Tibial nerve (tissue), 3 donors: ENCODE data around the gene CREG2.

Experiments
- POLR2A ChIP-seq, 2 donors: fragments of 450-650 bp; IDR thresholded peaks; one replicate each; pipeline ENCODE4 v1.6.1; 2017; ENCODE audit warnings: antibody characterized with exemption in 2 of 2, mild to moderate bottlenecking in 2 of 2, moderate library complexity in 2 of 2
- TF ChIP-seq, protein P1 (sequence below), 5 experiments: fragments of 200-600 bp in 3 of 5; fragments of 450-650 bp in 2 of 5; sonication (generic) in 3 of 5; IDR thresholded peaks; one replicate each; pipeline ENCODE4 v1.5.1; 2016 to 2019; ENCODE audit warnings: antibody characterized with exemption in 5 of 5, mild to moderate bottlenecking in 3 of 5, moderate library complexity in 2 of 5

DNA sequence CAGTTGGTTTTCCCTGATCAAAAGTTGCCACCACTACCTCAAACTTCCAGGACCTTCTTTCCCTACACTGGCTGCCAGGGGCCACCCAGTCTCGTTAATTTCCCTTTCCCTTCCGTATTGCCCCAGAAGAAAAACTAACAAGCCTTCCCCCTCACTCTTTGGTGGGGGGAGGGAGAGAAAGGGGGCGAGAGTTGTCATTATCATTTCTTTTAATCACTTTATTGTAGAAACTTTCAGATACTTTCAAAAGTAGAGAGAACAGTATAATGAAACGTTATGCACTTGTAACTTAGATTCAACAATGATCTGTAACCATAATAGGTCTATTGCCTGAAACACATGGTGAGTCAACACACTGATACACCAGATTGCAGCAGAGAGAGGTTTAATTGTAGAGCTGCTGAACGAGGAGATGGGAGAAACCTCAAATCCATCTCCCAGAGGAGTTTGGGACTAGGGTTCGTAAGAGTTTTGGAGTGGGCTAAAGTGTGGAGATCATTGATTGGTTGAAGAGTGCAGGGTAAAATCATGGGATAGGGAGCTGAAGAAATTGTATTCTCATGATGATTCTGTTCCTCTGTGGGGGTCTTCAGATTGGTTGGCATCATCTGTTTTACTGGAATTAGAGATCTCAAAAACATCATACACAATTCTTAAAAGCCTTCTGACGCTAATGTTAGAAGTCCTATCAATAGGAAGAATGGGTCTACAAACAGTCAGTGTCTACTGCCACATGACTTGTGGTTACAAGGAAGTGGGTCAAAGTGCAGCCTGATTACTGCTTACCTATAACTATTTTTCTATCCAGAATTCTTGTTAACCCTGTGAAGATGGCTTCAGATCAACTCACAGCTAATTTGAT, 76.2 kb downstream of the CREG2 start:
- TF ChIP-seq, protein P1, sequence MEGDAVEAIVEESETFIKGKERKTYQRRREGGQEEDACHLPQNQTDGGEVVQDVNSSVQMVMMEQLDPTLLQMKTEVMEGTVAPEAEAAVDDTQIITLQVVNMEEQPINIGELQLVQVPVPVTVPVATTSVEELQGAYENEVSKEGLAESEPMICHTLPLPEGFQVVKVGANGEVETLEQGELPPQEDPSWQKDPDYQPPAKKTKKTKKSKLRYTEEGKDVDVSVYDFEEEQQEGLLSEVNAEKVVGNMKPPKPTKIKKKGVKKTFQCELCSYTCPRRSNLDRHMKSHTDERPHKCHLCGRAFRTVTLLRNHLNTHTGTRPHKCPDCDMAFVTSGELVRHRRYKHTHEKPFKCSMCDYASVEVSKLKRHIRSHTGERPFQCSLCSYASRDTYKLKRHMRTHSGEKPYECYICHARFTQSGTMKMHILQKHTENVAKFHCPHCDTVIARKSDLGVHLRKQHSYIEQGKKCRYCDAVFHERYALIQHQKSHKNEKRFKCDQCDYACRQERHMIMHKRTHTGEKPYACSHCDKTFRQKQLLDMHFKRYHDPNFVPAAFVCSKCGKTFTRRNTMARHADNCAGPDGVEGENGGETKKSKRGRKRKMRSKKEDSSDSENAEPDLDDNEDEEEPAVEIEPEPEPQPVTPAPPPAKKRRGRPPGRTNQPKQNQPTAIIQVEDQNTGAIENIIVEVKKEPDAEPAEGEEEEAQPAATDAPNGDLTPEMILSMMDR (IDR thresholded peaks at IDR 0.05): no peak
- TF ChIP-seq POLR2A (IDR thresholded peaks at IDR 0.05): no peak
